ENCODE results near the gene EXOC7.
"Not testable (repeated sequence)": the region's sequence is repeated elsewhere in the genome, so short reads cannot be mapped to it uniquely, and the experiment has no call there.

Gene EXOC7

GRCh38 chr17:76079956-76080767, 23.4 kb downstream of the EXOC7 start:
- no peak for DNase-seq (ENCODE audit: low read depth)
- TF ChIP-seq CTCF (conservative IDR thresholded peaks at IDR 0.05; ENCODE audit: low read depth, low read length): peak; percentile 20
- no peak overlapping the region for H3K4me3 ChIP-seq (ENCODE audit: low read length)

GRCh38 chr17:76079535-76079955, 24.0 kb downstream of the EXOC7 start:
- TF ChIP-seq CTCF (conservative IDR thresholded peaks at IDR 0.05; ENCODE audit: low read depth, low read length): no peak
- no peak for DNase-seq (ENCODE audit: low read depth)
- H3K4me3 ChIP-seq (ENCODE audit: low read length): no peak overlapping the region

- TF ChIP-seq CTCF (conservative IDR thresholded peaks at IDR 0.05; ENCODE audit: low read depth, low read length): no peak
- no peak within 1 kb of the TSS for H3K4me3 ChIP-seq (ENCODE audit: low read length)
- DNase-seq (ENCODE audit: low read depth): no peak
These were observed 24.6 kb downstream of the EXOC7 start, which contains the start of gene ZACN for GRCh38 chr17:76078860-76079534. Gene ZACN, plus strand, starts transcription at chr17:76079182. Its CDS starts 83 bp downstream, at chr17:76079265.

GRCh38 chr17:76078370-76078769, 25.2 kb downstream of the EXOC7 start:
- not testable (repeated sequence) for DNase-seq (ENCODE audit: low read depth); H3K4me3 ChIP-seq (ENCODE audit: low read length)

GRCh38 chr17:76077584-76078110, 25.9 kb downstream of the EXOC7 start:
- DNase-seq (ENCODE audit: low read depth): no peak
- no peak for TF ChIP-seq CTCF (conservative IDR thresholded peaks at IDR 0.05; ENCODE audit: low read depth, low read length)
- H3K4me3 ChIP-seq (ENCODE audit: low read length): no peak overlapping the region

GRCh38 chr17:76076765-76077583, 26.6 kb downstream of the EXOC7 start:
- no peak for TF ChIP-seq CTCF (conservative IDR thresholded peaks at IDR 0.05; ENCODE audit: low read depth, low read length)
- DNase-seq (ENCODE audit: low read depth): no peak
- no peak overlapping the region for H3K4me3 ChIP-seq (ENCODE audit: low read length)
